ENCODE data around the gene GLYAT.

DNA sequence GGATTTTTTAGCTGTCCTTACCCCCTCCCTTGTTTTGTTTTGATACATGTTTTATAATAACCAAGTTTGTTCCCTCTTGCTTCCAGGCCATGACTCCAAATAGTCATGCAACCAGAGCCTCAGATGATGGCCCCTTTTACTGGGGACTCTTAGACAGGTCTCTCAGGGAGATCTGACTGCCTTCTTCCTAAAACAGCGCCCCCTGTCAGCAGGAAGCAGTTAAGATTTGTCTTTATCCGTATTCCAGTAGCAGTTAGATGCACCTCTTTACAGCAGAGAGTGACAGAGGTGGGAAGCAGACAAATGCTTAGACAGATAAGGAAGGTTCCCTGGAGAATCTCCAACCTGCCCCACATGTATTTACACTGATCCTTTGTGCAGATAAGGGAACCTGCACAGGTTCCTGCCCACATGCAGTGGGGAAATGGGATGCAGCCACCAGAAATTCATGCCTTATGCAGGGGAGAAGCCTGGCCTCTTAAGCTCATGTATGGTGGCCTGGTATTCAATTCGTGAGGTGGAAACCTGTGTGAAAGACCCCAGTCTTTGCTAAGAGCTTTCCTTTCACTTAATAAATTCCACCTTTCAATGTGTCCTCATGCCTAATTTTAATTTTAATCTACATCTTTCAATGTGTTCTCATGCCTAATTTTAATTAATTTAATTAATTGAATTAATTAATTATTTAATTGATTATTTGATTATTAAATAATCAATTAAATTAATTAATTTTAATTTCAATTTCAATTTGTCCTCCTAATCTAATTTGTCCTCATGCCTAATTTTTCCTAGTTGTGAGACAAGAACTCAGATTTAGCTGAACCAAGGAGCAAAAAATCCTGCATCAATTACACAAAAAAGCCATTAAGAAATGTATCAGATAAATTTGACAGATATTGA, 11.5 kb upstream of the GLYAT start:
- no peak for TF ChIP-seq EZH2 (IDR thresholded peaks at IDR 0.05; ENCODE audit: borderline replicate concordance, insufficient read depth, low read length, poor library complexity, severe bottlenecking)
- TF ChIP-seq, protein P1, sequence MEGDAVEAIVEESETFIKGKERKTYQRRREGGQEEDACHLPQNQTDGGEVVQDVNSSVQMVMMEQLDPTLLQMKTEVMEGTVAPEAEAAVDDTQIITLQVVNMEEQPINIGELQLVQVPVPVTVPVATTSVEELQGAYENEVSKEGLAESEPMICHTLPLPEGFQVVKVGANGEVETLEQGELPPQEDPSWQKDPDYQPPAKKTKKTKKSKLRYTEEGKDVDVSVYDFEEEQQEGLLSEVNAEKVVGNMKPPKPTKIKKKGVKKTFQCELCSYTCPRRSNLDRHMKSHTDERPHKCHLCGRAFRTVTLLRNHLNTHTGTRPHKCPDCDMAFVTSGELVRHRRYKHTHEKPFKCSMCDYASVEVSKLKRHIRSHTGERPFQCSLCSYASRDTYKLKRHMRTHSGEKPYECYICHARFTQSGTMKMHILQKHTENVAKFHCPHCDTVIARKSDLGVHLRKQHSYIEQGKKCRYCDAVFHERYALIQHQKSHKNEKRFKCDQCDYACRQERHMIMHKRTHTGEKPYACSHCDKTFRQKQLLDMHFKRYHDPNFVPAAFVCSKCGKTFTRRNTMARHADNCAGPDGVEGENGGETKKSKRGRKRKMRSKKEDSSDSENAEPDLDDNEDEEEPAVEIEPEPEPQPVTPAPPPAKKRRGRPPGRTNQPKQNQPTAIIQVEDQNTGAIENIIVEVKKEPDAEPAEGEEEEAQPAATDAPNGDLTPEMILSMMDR (IDR thresholded peaks at IDR 0.05; ENCODE audit: poor library complexity, severe bottlenecking) = no peak
- no peak for TF ChIP-seq TAF1 (IDR thresholded peaks at IDR 0.05; ENCODE audit: low read depth)
- TF ChIP-seq SMC3 (conservative IDR thresholded peaks at IDR 0.05; ENCODE audit: poor library complexity) = no peak
- no peak for TF ChIP-seq MXI1 (conservative IDR thresholded peaks at IDR 0.05; ENCODE audit: poor library complexity, severe bottlenecking)
- TF ChIP-seq, protein P2, sequence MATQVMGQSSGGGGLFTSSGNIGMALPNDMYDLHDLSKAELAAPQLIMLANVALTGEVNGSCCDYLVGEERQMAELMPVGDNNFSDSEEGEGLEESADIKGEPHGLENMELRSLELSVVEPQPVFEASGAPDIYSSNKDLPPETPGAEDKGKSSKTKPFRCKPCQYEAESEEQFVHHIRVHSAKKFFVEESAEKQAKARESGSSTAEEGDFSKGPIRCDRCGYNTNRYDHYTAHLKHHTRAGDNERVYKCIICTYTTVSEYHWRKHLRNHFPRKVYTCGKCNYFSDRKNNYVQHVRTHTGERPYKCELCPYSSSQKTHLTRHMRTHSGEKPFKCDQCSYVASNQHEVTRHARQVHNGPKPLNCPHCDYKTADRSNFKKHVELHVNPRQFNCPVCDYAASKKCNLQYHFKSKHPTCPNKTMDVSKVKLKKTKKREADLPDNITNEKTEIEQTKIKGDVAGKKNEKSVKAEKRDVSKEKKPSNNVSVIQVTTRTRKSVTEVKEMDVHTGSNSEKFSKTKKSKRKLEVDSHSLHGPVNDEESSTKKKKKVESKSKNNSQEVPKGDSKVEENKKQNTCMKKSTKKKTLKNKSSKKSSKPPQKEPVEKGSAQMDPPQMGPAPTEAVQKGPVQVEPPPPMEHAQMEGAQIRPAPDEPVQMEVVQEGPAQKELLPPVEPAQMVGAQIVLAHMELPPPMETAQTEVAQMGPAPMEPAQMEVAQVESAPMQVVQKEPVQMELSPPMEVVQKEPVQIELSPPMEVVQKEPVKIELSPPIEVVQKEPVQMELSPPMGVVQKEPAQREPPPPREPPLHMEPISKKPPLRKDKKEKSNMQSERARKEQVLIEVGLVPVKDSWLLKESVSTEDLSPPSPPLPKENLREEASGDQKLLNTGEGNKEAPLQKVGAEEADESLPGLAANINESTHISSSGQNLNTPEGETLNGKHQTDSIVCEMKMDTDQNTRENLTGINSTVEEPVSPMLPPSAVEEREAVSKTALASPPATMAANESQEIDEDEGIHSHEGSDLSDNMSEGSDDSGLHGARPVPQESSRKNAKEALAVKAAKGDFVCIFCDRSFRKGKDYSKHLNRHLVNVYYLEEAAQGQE (IDR thresholded peaks at IDR 0.05; ENCODE audit: borderline replicate concordance) = no peak
